ENCODE results near the gene ATP8B3.
A peak's percentile ranks its signal among the peaks of the same experiment; 100 is the strongest.

Gene ATP8B3

GRCh38 chr19:1851654-1852580, 39.8 kb upstream of the ATP8B3 start:
- DNase-seq = no peak

GRCh38 chr19:1850809-1851653, 39.0 kb upstream of the ATP8B3 start:
- DNase-seq = no peak

- DNase-seq = no peak
These were observed 37.9 kb upstream of the ATP8B3 start for GRCh38 chr19:1849886-1850398.

GRCh38 chr19:1849132-1849474, 37.0 kb upstream of the ATP8B3 start:
- no peak for DNase-seq

GRCh38 chr19:1848399-1849131, 36.5 kb upstream of the ATP8B3 start, which contains the start of gene REXO1:
TSS of gene REXO1 (minus strand) at chr19:1848483. CDS start at chr19:1848358, 125 bp downstream.
- DNase-seq = peak; percentile 37

GRCh38 chr19:1847684-1848398, 35.8 kb upstream of the ATP8B3 start:
- DNase-seq = no peak

GRCh38 chr19:1847348-1847683, 35.2 kb upstream of the ATP8B3 start:
- DNase-seq = no peak

GRCh38 chr19:1846517-1847204, 34.6 kb upstream of the ATP8B3 start:
- no peak for DNase-seq

- no peak for DNase-seq
These were observed 33.6 kb upstream of the ATP8B3 start for GRCh38 chr19:1845642-1846041.

- DNase-seq = no peak
These were observed 33.0 kb upstream of the ATP8B3 start for GRCh38 chr19:1845125-1845515.

GRCh38 chr19:1844513-1845124, 32.5 kb upstream of the ATP8B3 start:
- no peak for DNase-seq

GRCh38 chr19:1843646-1844394, 31.7 kb upstream of the ATP8B3 start:
- DNase-seq = no peak

- DNase-seq = no peak
These were observed 31.0 kb upstream of the ATP8B3 start for GRCh38 chr19:1843116-1843515.

GRCh38 chr19:1841209-1841924, 29.3 kb upstream of the ATP8B3 start:
- DNase-seq = no peak

- no peak for DNase-seq
These were observed 28.6 kb upstream of the ATP8B3 start for GRCh38 chr19:1840541-1841115.

GRCh38 chr19:1839658-1840540, 27.8 kb upstream of the ATP8B3 start:
- DNase-seq = no peak

GRCh38 chr19:1837625-1838105, 25.6 kb upstream of the ATP8B3 start:
- no peak for DNase-seq

GRCh38 chr19:1837222-1837565, 25.1 kb upstream of the ATP8B3 start:
- DNase-seq = no peak

All from SIG-M5 (cell line).